ENCODE results near the gene KIF6.

- TF ChIP-seq CTCF (IDR thresholded peaks at IDR 0.05; ENCODE audit: low read length) (no peak), EZH2phosphoT487 (IDR thresholded peaks at IDR 0.05; ENCODE audit: low read length) (no peak)
Measured at GRCh38 chr6:39558079-39558478, 167.1 kb downstream of the KIF6 start.
